Kidney capillary endothelial cell (primary cell): Measurements from ENCODE around the gene ZNF787.
"Not testable (repeated sequence)": the region's sequence is repeated elsewhere in the genome, so short reads cannot be mapped to it uniquely, and the experiment has no call there.

Experiments used
- DNase-seq: peaks from one replicate; pipeline ENCODE4 v3.0.0-alpha.2; 2018; ENCODE audit warnings: low spot score

Gene ZNF787

DNA sequence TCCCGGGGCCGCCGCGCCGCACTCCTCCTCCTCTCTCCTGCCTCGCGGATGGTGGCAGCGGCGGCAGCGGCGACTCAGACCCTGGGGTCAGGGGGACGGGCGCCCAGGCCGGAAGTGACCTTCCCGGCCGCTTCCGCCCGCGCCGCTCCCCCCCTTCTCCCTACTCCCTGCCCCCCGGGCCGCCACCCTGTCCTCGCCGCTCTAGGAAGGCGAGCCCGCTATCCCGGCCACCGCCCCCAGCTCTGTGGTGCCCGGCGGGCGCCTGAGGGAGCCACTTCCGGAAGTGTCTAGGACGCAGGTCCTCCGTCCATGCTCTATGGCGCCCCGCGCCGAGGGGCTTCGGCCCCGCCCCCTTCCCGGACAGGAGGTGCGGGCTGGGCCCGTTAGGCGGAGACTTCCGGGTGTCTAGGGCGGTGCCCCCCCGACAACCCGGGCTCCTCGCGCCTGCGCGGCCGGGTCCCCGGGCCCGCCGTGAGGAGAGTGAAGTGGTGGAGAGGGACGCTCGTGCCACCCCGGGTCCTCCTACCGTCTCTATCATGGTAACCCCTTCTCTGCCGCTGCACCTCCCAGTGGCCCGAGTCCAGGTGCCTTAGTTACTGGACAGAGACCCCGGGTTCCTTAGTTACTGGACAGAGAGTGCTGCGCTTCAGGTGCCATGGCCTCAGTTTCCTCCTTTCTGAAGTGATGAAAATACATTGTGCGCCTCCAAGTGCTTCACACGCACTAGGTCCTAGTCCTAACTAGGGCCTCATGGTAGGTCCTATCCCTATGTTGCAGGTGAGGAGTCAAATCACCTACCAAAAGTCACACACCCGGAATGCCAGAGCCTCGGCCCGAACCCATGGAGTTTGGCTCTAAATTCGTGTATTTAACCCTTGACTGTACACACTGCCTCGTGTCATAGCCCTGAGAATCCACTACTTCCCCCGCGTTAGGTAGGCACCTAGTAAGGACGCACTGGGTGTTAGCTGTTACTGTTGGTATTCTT lies at the start of gene ZNF787:
ZNF787 (minus strand) TSS at position 116 of the 988 bp plus-strand sequence. CDS start 18,078 bp downstream, outside the sequence.
- DNase-seq: peak; percentile 95

DNA sequence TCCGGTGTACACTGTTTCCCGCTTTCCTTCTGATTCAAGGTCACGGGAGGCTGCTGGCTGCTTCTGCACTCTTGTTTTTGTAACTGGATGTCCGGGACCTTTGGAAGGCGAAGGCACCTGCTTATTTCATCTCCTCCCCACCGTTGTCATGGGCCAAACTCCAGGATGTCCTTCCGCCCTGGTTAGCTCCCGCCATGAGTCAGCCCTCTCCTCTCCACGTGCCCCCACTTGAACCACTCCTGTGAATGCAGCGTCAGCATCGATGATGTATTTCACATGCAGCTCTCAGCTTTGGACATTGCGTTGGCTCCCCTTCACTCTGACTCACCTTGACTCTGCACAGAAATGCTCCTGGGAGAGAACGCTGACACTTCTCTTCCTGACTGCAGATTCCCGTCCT lies 49.2 kb upstream of the ZNF787 start:
- peak; percentile 50 for DNase-seq

DNA sequence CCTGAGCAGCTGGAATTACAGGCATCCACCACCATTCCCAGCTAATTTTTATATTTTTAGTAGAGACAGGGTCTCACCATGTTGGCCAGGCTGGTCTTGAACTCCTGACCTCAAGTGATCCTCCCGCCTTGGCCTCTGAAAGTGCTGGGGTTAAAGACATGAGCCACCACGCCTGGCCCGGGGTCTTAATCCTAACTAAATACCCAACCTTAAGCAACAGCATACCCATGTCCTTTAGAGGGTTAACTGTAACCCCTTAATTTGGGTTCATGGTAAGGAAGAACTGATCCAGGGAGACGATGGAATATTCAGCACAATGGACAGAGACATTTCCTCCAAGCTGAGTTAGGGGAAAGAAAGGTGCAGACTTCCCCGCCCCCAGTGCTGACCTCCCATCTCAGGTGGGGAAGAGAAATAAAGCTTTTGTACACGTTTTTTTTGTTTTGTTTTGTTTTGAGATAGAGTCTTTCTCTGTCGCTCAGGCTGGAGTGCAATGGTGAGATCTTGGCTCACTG lies 46.0 kb upstream of the ZNF787 start:
- no peak for DNase-seq

DNA sequence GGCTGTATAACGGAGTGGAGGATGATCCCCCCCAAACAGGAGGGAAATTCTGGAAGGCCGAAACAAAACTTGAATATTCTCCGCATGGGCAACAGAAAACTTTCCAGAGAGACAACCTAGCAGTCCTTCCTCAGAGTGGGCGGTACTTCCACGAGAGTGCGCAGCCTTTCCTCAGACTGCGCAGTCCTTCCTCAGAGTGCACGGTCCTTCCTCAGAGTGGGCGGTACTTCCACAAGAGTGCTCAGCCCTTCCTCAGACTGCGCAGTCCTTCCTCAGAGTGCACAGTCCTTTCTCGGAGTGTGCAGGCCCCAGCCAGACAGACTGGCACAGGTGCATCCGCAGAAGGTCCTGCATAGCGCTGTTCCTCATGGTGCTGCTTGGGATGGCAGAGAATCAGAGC lies 42.0 kb upstream of the ZNF787 start:
- DNase-seq: no peak

DNA sequence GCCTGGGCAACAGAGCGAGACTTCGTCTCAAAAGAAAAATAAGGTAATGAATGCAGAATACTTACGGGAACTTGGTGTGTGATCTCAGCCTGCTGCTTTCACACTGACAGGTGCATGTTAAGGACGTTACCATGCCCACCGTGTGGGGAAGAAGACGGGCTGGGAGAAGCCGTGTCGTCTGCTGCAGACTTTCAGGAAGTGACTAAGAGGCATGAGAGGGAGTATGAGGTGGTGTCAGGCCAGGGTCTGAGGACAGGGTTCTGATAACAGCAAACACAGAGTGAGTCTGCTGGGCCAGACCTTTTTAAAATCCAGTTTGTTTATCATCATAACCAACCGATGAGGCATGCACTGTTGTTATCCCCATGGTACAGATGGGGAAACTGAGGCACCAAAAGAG lies 41.2 kb upstream of the ZNF787 start:
- peak; percentile 36 for DNase-seq

DNA sequence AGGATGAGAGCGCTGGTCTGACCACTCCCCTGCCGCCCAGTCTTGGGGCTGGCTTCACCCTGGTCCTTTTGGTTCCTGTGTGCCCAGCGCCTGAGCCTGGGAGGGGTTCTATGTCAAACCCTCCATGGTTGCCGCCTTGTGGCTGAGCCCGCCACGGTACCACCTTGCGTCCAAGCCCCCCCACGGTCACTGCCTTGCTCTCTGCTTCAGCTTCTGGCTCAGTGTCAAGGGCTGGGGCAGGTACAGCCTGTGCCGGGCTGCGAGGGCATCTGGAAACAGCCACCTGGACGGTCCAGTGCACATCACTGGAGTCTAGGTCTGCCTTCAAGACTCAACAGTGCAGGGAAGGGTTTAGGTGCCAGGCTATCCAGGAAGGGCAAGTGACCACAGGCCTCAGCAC lies 40.4 kb upstream of the ZNF787 start:
- no peak for DNase-seq

DNA sequence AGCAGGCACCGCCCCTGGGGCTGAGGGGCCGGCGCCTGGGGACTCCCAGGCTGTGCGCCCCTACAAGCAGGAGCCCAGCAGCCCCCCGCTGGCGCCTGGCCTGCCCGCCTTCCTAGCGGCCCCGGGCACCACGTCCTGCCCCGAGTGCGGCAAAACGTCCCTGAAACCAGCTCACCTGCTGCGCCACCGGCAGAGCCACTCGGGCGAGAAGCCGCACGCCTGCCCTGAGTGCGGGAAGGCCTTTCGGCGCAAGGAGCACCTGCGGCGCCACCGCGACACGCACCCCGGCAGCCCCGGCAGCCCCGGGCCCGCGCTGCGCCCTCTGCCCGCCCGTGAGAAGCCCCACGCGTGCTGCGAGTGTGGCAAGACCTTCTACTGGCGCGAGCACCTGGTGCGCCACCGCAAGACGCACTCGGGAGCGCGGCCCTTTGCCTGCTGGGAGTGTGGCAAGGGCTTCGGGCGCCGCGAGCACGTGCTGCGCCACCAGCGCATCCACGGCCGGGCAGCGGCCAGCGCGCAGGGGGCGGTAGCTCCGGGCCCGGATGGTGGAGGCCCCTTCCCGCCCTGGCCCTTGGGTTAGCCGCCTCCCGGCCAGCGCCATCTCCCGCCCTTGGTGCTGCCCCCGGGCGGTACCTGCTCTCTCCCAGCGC lies 38.7 kb upstream of the ZNF787 start:
- DNase-seq: no peak

DNA sequence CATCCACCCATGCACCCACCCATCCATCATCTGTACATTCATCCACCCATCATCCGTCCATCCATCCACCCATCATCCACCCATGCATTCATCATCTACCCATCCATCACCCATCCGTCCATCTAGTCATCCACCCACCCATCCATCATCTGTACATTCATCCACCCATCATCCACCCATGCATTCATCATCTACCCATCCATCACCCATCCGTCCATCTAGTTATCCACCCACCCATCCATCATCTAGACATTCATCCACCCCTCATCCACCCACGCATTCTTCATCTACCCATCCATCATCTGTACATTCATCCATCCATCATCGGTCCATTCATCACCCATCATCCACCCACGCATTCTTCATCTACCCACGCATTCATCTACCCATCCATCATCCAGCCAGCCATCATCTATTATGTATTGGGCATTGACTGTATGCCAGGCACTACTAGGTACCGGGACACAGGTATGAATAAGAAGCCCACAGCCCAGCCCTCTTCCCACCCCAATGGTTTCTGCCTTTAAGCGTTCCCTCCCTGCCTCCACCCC lies 38.0 kb upstream of the ZNF787 start:
- DNase-seq: no peak

DNA sequence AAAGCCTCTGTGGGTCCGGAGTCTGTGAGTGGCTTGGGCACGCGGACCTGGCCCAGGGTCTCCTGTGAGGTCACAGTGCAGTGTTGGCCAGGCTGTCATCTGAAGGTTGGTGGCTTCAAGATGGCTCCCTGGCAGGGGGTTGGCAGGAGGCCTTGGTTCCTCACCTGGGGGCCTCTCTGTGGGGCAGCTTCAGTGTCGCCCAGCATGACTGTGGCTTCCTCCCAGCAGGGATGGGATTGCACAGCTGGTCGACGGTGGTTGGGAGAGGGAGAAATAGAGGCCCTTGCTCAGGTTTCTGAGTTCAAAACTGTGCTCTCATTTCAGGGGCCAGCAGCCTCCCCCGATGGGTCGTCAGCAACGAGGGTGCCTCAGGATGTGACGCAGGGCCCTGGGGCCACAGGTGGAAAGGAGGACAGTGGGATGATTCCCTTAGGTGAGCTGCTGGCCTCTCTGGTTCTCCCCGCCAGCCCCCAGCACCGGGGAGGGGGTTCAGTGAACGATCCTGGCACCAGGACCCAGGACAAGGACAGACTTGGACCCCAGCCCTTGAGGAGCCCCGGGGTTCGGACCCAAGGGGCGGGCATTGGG lies 37.2 kb upstream of the ZNF787 start:
- no peak for DNase-seq

DNA sequence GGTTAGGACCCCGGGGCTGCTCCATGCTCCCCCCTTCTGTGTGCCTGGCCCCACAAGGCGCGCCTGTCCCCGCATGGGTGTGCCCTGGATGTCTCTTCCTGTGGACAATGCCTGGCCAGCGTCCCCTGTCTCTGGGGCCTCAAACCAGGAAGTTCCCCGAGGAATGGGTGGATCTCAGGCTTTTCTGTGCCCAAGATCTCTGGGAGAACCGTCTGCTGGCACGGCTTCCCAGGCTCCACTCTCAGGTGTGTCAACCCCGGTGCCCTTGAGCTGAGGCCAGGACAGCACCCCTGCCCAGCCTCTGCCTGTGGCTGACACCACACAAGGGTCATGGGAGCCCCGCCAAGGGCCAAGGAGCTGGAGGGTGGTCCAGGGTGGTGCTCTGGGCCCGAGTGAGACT lies 35.7 kb upstream of the ZNF787 start:
- DNase-seq: no peak

DNA sequence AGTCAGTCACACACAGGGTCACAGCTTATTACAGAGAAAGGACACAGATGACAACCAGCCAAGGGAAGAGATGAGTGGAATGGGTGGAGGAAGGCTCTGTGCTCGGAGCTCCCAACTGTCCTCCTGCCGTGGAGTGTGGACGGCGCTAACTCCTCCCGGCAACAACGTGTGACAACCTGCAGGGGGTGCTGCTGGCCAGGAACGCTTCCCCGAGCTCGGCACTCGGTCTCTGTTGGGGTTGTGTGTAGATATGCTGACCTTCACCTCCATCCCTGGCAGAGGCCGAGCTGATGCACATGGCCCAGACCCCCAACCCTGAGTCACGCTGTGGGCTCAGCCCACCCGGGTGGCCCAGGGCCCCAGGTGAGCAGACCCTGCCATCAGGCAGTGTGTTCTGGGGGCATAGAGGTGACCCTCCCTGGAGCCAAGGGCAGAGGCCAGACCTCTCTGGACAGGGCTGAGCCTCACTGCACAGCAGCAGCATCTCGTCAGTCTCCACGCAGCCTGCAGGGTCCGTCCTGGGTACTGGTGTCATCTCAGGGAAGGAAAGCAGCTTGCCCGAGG lies 34.1 kb upstream of the ZNF787 start:
- no peak for DNase-seq

DNA sequence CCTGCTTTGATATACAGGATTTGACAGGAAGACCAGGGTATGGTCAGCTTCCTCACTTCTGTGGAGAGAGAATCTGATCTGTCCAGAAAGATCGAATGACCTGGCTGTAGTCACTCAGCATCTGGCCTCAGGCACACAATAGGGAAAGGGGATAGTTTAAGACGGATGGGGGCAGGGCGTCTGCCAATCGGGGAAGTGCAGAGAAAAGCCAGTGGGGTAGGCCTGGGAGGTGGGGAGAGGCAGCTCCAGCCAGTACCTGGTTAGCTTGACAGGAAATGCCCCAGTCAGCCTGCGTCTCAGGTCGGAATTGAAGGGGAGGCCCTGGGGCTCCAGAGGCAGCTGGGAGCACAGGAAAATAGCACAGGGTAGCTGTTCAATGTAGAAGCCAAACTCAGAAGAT lies 32.4 kb upstream of the ZNF787 start:
- peak; percentile 44 for DNase-seq

DNA sequence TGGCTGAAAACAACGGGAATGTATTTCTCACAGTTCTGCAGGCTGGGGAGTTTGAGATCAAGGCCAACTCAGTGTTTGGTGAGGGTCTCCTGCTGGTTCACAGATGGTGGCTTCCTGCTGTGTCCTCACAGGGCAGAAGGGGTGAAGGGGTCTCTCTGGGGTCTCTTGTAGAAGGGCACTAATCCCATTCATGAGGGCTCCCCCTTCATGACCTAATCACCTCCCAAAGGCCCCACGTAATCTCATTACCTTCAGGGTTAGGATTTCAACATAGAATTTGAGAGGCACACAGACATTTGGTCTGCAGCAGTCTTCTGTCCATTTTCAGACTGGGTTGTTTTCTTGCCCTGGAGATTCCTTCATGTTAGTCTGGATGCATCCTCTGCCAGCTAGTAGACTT lies 31.5 kb upstream of the ZNF787 start:
- no peak for DNase-seq

DNA sequence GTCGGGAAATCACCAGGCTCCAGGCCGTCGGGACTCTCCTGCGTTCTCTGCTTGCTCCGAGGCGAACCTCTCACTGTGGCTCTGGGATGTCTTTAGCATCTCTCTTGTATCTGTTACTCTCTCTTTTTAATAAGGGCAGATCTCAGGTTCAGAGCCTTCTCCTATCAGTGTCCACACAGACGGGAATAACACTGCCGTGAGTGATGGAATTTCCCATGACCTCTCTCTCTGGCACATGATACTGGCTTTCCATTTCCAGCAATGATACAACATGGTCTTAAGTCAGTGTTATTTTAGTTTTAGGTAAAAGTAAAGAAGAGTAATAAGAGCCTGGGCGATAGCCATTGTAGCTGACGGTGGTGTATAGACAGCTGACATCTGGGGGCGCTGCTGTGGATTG lies 29.3 kb upstream of the ZNF787 start:
- no peak for DNase-seq

DNA sequence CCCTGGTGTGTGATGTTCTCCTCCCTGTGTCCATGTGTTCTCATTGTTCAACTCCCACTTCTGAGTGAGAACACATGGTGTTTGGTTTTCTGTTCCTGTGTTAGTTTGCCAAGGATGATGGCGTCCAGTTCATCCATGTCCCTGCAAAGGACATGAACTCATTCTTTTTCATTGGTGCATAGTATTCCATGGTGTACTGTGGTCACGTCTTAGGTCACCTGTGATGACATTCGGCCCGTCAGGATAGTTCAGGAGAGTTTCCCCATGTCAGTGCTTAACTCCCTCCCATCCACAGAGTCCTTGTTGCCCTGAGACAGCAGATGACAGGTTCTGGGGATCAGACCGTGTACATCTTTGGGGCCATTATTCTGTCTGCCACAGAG lies 28.6 kb upstream of the ZNF787 start:
- no peak for DNase-seq

DNA sequence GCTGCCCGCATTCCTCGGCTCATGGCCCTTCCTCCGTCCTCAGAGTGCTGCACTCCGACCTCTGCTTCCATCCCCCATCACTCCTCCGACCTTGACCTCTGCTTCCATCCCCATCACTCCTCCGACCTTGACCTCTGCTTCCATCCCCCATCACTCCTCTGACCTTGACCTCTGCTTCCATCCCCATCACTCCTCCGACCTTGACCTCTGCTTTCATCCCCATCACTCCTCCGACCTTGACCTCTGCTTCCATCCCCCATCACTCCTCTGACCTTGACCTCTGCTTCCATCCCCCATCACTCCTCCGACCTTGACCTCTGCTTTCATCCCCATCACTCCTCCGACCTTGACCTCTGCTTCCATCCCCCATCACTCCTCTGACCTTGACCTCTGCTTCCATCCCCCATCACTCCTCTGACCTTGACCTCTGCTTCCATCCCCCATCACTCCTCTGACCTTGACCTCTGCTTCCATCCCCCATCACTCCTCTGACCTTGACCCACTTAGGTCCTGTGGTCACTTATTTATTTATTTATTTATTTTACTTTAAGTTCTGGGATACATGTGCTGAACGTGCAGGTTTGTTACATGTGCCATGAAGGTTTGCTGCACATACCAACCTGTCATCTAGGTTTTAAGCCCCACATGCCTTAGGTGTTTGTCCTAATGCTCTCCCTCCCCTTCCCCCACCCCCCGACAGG lies 28.0 kb upstream of the ZNF787 start:
- DNase-seq: not testable (repeated sequence)

DNA sequence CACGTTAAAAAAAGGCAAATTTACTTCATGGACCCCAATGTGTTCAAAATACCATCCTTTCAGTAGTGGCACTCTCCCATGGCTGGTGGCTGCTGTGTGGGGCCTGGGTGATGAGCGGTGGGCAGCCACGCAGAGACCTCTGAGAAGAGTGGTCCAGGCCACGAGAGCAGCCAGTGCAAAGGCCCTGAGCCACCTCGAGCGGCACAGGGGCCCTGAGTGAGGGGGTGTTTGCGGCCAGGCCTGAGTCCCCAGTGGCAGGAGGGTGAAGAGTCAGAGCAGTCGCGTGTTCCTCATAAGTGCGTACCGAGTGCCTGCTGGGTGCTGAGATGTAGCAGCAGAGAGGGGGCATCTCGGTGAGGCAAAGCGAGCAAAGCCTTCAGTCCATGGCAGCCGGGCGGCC lies 27.0 kb upstream of the ZNF787 start:
- DNase-seq: no peak

DNA sequence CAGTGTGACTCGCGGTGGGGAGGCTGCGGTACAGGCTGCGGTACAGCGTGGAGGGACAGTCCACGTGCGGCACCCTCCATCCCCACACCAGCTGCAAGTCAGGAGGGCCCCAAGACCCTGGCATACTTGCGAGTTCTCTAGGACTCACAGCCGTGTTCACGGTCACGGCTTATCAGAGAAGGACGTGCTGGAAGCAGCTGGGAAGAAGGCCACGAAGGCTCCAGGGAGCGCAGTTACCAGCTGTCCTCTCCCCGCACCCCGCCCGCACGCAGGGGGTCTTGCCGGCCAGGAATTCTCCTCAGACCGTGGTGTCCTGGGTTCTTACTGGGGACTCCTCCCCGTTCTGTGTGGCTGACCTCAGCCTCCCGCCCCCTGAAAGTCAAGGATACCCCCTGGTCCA lies 26.2 kb upstream of the ZNF787 start:
- DNase-seq: no peak

DNA sequence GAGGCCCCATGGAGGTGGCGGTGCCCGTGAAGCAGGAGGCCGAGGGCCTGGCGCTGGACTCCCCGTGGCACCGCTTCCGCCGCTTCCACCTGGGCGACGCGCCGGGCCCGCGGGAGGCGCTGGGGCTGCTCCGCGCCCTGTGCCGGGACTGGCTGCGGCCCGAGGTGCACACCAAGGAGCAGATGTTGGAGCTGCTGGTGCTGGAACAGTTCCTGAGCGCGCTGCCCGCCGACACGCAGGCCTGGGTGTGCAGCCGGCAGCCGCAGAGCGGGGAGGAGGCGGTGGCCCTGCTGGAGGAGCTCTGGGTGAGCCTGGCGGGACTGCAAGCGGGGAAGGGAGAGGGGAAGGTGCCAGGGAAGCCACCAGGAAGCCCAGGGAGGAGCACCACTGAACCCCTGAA lies 25.8 kb upstream of the ZNF787 start:
- no peak for DNase-seq

DNA sequence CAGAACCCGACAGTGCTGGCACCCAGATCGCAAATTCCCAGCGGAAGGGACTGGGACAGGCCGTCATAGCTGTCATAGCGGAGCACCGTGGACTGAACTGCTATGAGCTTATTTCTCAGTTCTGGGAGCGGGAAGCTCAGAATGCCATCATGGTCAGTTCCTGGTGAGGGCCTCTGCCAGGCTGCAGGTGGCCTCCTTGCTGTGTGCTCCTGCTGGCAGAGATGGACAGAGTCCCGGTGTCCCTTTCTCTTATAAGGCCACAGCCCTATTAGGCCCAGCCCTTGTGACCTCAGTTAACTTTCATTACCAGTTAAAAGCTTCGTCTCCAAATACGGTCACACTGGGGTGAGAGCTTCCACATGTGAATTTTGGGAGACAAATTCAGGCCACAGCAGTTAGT lies 24.6 kb upstream of the ZNF787 start:
- no peak for DNase-seq

DNA sequence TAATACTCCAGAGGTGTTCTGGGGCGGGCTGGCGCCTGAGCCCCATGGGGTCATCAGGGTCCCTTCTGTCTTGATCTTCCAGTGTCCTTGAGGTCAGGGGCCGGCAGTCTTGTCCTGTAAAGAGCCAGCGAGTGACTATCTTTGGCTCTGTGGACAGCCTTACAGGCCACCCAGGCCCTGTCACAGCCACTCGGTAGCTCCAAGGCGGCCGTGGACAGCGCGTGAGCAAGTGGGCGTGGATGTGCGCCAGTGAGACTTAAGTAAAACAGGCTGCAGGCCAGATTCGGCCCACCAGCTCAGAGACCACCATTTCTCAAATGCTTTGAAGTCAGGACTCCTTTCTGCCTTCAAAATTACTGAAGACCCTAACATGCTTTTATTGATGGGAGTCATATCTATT lies 23.7 kb upstream of the ZNF787 start:
- DNase-seq: no peak

DNA sequence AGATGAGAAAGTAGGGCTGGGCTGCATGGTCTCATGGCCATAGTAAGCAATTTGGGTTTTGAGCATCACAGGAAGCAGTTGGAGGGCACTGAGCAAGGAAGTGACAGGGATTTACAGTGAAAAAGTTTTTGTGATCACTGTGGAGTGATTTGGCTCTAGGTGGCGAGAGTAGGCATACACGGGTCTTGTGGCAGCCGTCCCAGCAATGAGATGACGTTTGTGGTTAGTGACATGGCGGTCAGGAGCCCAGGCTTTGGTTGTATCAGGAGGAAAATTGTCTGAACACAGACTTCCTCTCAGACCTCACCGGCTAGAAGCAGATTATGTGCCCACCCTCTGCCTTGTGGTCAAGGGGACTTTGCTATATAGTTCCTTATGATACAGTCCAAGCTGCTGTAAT lies 23.3 kb upstream of the ZNF787 start:
- no peak for DNase-seq
